OCI-LY1 (cell line): ENCODE results near the gene HPS6.

Source experiments
- H2AFZ ChIP-seq: fragments of 200-600 bp; sonication (generic), shearing (Covaris generic); 2 replicates; pipeline ENCODE4 v1.6.0; 2014; ENCODE audit warnings: antibody characterized with exemption, mild to moderate bottlenecking, low read length
- H3F3A ChIP-seq: fragments of 200-600 bp; sonication (generic), shearing (Covaris generic); 2 replicates; pipeline ENCODE4 v1.6.0; 2014; ENCODE audit warnings: mild to moderate bottlenecking, antibody characterized with exemption, low read length, moderate library complexity; ENCODE audit not compliant: insufficient read depth
- H3K27ac ChIP-seq: fragments of 200-600 bp; sonication (generic); 2 replicates; pipeline ENCODE4 v1.5.1; 2014; ENCODE audit warnings: low read length, mixed run types, mild to moderate bottlenecking, low read depth; ENCODE audit not compliant: poor library complexity, severe bottlenecking
- H3K27me3 ChIP-seq: fragments of 200-600 bp; sonication (generic); 2 replicates; pipeline ENCODE4 v1.6.0; 2014; ENCODE audit warnings: antibody characterized with exemption, mild to moderate bottlenecking, low read length, moderate library complexity; ENCODE audit not compliant: insufficient read depth
- H3K36me3 ChIP-seq: fragments of 200-600 bp; sonication (generic); 2 replicates; pipeline ENCODE4 v1.6.1; 2014; ENCODE audit warnings: mild to moderate bottlenecking, antibody characterized with exemption, low read length, moderate library complexity, mixed read lengths; ENCODE audit not compliant: insufficient read depth
- H3K4me1 ChIP-seq: fragments of 200-600 bp; sonication (generic); 2 replicates; pipeline ENCODE4 v1.5.1; 2014; ENCODE audit warnings: mild to moderate bottlenecking, low read length, moderate library complexity; ENCODE audit not compliant: insufficient read depth, severe bottlenecking
- H3K4me2 ChIP-seq: fragments of 200-600 bp; sonication (generic), shearing (Covaris generic); 2 replicates; pipeline ENCODE4 v1.6.1; 2014; ENCODE audit warnings: low read length
- H3K4me3 ChIP-seq: fragments of 200-600 bp; sonication (generic); 2 replicates; pipeline ENCODE4 v1.5.1; 2014; ENCODE audit warnings: low read length, low read depth, mild to moderate bottlenecking, mixed read lengths; ENCODE audit not compliant: poor library complexity, severe bottlenecking
- H3K79me2 ChIP-seq: fragments of 200-600 bp; shearing (Covaris generic); 2 replicates; pipeline ENCODE4 v1.6.1; 2016; ENCODE audit warnings: mixed run types, low read length, mixed read lengths; ENCODE audit not compliant: insufficient read depth
- H3K9ac ChIP-seq: fragments of 200-600 bp; sonication (generic), shearing (Covaris generic); 2 replicates; pipeline ENCODE4 v1.6.1; 2014; ENCODE audit warnings: mild to moderate bottlenecking, low read length, mixed read lengths
- H3K9me2 ChIP-seq: fragments of 200-600 bp; sonication (generic), shearing (Covaris generic); 2 replicates; pipeline ENCODE4 v1.6.1; 2014; ENCODE audit warnings: low read depth, mild to moderate bottlenecking, low read length, mixed read lengths
- H3K9me3 ChIP-seq: fragments of 200-600 bp; shearing (Covaris generic); 2 replicates; pipeline ENCODE4 v1.6.1; 2014; ENCODE audit warnings: low read length, mixed read lengths
- H4K20me1 ChIP-seq: fragments of 200-600 bp; sonication (generic), shearing (Covaris generic); 2 replicates; pipeline ENCODE4 v1.6.0; 2016; ENCODE audit warnings: mild to moderate bottlenecking, low read length; ENCODE audit not compliant: insufficient read depth
- EZH2 ChIP-seq: fragments of 200-600 bp; sonication (generic), shearing (Covaris generic); IDR thresholded peaks from 2 replicates; pipeline ENCODE4 v1.8.0; 2017; ENCODE audit warnings: borderline replicate concordance, mixed run types, mild to moderate bottlenecking, antibody characterized with exemption, low read length, moderate library complexity, mixed read lengths
- TF ChIP-seq, protein P1 (sequence below): fragments of 200-600 bp; sonication (generic), shearing (Covaris generic); IDR thresholded peaks from 2 replicates; pipeline ENCODE4 v1.5.1; 2017; ENCODE audit warnings: mild to moderate bottlenecking, antibody characterized with exemption, low read length, moderate library complexity, mixed read lengths

Gene HPS6

DNA sequence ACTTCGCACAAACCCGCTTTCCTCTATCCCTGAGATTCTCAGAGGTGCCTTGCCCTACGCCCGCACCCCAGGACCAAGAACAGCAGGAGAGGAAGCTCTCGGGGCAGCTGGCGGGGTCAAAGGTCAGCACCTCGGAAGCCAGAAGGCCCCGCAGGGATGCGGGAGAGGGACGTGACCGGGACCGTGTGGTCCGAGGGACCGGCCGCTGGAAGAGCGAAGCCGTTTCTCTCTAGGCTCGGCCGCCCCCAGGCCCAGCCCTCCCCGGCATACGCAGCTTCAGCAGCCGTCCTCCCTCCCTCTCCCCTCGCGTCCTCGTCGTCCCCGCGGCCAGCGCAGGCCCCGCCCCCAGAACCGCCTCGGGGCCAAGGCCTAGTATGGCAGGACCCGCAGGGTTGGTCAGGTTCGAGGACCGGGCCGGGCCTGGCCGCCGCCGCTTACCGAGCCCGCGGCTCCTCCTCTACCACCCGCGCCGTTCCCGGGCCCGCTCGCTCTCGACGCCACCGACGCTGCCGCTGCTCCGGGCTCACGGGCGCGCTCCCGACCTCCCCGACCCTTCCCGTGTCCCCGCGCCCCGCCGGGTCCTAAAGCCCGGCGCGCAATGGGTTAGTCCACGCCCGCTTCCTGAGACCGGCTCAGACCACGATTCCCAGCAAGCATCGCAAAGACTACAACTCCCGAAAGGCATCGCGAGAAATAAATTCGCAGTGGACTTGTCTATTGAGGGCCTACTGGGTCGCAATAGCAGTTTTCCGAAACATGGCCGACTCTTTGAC lies 9.3 kb upstream of the HPS6 start, which contains the start of gene ARMH3:
ARMH3 (minus strand) TSS at position 527 of the 773 bp plus-strand sequence. CDS start 16,059 bp downstream, outside the sequence.
- Histone ChIP-seq H3K4me1 (peaks cover 14% of the 10 kb centered on the region), H2AFZ (peak within 1 kb of the TSS; percentile 99), H3K79me2 (0 out of 2 replicates have a peak, but pooled peaks cover 2% of the 10 kb centered on the region), H3K4me3 (peak within 1 kb of the TSS; percentile 83), H3K27me3 (no peaks in the 10 kb centered on the region), H3K9me2 (no peaks in the 10 kb centered on the region), H3K36me3 (no peaks in the 10 kb centered on the region), H3F3A (no peaks in the 10 kb centered on the region), H3K4me2 (peak within 1 kb of the TSS; percentile 65), H3K27ac (no peak within 1 kb of the TSS), H3K9ac (peak within 1 kb of the TSS; percentile 89), H3K9me3 (no peaks in the 10 kb centered on the region), H4K20me1 (no peaks in the 10 kb centered on the region)
- TF ChIP-seq EZH2, result no peak
- TF ChIP-seq, protein P1, sequence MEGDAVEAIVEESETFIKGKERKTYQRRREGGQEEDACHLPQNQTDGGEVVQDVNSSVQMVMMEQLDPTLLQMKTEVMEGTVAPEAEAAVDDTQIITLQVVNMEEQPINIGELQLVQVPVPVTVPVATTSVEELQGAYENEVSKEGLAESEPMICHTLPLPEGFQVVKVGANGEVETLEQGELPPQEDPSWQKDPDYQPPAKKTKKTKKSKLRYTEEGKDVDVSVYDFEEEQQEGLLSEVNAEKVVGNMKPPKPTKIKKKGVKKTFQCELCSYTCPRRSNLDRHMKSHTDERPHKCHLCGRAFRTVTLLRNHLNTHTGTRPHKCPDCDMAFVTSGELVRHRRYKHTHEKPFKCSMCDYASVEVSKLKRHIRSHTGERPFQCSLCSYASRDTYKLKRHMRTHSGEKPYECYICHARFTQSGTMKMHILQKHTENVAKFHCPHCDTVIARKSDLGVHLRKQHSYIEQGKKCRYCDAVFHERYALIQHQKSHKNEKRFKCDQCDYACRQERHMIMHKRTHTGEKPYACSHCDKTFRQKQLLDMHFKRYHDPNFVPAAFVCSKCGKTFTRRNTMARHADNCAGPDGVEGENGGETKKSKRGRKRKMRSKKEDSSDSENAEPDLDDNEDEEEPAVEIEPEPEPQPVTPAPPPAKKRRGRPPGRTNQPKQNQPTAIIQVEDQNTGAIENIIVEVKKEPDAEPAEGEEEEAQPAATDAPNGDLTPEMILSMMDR, result no peak

DNA sequence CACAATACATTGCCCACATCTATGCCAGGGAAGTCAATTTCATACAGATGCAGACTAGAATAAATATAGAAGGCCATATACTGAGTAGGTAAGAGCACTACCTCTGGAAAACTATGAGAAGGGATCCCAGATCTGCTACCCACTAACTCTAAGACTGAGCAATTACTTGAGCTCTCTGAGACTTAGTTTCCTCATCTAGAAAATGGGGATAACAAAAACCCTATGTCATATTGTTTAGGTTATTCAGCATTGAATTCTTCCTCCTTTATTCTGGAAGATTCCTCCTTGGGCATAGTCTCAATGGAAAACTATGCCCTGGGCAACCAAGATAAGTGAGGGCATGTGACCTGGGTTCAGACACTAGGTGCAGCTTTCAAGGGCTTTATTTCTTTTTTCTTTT lies 5.2 kb upstream of the HPS6 start:
- Histone ChIP-seq H4K20me1 (no peaks in the 10 kb centered on the region), H3K9me3 (no peaks in the 10 kb centered on the region), H3K4me2 (no peak overlapping the region), H3K79me2 (0 out of 2 replicates have a peak, but pooled peaks cover 2% of the 10 kb centered on the region), H2AFZ (no peak overlapping the region), H3K4me1 (peaks cover 4% of the 10 kb centered on the region), H3K36me3 (no peaks in the 10 kb centered on the region), H3K27ac (no peak overlapping the region), H3K9ac (no peak overlapping the region), H3K9me2 (no peaks in the 10 kb centered on the region), H3K4me3 (no peak overlapping the region), H3F3A (no peaks in the 10 kb centered on the region), H3K27me3 (no peaks in the 10 kb centered on the region)
- TF ChIP-seq EZH2, result no peak
- TF ChIP-seq, protein P1, result no peak

DNA sequence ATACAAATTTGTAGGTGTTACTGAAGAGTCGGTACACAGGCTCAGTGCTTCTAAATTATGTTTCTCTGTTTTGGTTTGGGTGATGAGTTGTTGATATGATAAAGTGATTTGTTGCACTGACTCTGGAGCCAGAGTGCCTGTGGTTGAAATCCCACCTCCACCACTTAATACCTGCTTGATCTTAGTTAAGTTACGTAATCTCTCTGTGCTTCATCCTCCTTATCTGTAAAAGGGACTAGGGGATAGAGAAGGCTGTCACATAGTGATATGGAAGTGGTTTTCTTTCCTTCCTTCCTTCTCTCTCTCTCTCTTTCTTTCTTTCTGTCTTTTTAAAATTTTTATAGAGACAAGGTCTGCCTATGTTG lies 664 bp upstream of the HPS6 start:
- H3K9me3 ChIP-seq, result no peaks in the 10 kb centered on the region
- no peak overlapping the region for H2AFZ ChIP-seq
- H3K4me1 ChIP-seq, result peaks cover 7% of the 10 kb centered on the region
- H3K4me3 ChIP-seq, result peak overlapping the region; percentile 78
- no peaks in the 10 kb centered on the region for H3K9me2 ChIP-seq
- H3K4me2 ChIP-seq, result peak overlapping the region; percentile 68
- H3K36me3 ChIP-seq, result no peaks in the 10 kb centered on the region
- no peak overlapping the region for H3K27ac ChIP-seq
- no peaks in the 10 kb centered on the region for H3F3A ChIP-seq
- H4K20me1 ChIP-seq, result no peaks in the 10 kb centered on the region
- H3K27me3 ChIP-seq, result no peaks in the 10 kb centered on the region
- no peak overlapping the region; the same call in 1 of the 2 replicates for H3K9ac ChIP-seq
- TF ChIP-seq, protein P1, result no peak
- no peak for TF ChIP-seq EZH2
- no peaks in the 10 kb centered on the region for H3K79me2 ChIP-seq
